Type B pancreatic cell (in vitro differentiated cells): ENCODE data around the gene REEP6. TPM values are rescaled to one million over a fixed set of nuclear protein-coding genes. Genes with fewer than 3 reads are reported as not detected.
A peak's percentile ranks its signal among the peaks of the same experiment; 100 is the strongest.

Experiments used
- DNase-seq: peaks from one replicate; pipeline ENCODE4 v3.0.0; 2021; ENCODE audit warnings: mixed read lengths; ENCODE audit not compliant: unreplicated experiment; ENCODE audit errors: extremely low spot score
- H3K27ac Mint-ChIP-seq: 2 replicates; pipeline ENCODE4 v1.8.0; 2021; ENCODE audit warnings: mild to moderate bottlenecking, mixed read lengths
- H3K27me3 Mint-ChIP-seq: 2 replicates; pipeline ENCODE4 v1.8.0; 2021; ENCODE audit warnings: mixed read lengths
- H3K36me3 Mint-ChIP-seq: 2 replicates; pipeline ENCODE4 v1.8.0; 2021; ENCODE audit warnings: mixed read lengths
- H3K4me1 Mint-ChIP-seq: one replicate; pipeline ENCODE4 v1.8.0; 2021; ENCODE audit warnings: mixed read lengths; ENCODE audit not compliant: unreplicated experiment
- H3K4me3 Mint-ChIP-seq: 2 replicates; pipeline ENCODE4 v1.8.0; 2021; ENCODE audit warnings: mild to moderate bottlenecking, mixed read lengths
- H3K9me3 Mint-ChIP-seq: 2 replicates; pipeline ENCODE4 v1.8.0; 2021; ENCODE audit warnings: mixed read lengths
- total RNA-seq: library from RNA; stranded (reverse); gene quantifications from 2 replicates; pipeline ENCODE4 v1.2.1, GENCODE V29; 2021; ENCODE audit warnings: low replicate concordance
- TF ChIP-seq, protein P1 (sequence below): fragments of 200-600 bp; sonication (generic); conservative IDR thresholded peaks from 2 replicates; pipeline ENCODE4 v1.5.0; 2021; ENCODE audit warnings: antibody characterized with exemption, mild to moderate bottlenecking

REEP6 gene
- total RNA-seq, 1 donor from 2014 or later = 17.3 TPM

DNA sequence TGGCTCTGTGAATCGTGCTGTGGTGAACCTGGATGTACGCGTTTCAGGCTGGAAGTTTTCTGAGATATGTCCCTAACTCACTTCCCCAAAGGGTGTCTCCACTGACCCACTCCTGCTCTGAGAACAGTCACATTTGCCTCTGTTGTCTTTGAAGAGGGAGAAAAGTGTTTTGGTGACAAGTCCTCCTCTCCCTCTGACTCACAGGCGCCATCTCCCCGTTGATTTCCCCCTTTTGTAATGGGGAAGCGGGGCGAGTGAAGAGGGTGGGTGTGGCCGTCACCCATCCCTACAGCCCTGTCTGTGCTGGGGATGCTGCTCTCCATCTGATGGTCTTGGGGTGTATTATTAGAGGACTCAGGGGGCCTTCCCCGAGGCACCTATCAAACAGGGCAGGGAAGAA is 31.5 kb upstream of the REEP6 start:
- no peaks in the 10 kb centered on the region for H3K36me3 Mint-ChIP-seq
- peaks cover 26% of the 10 kb centered on the region for H3K27me3 Mint-ChIP-seq
- TF ChIP-seq, protein P1, sequence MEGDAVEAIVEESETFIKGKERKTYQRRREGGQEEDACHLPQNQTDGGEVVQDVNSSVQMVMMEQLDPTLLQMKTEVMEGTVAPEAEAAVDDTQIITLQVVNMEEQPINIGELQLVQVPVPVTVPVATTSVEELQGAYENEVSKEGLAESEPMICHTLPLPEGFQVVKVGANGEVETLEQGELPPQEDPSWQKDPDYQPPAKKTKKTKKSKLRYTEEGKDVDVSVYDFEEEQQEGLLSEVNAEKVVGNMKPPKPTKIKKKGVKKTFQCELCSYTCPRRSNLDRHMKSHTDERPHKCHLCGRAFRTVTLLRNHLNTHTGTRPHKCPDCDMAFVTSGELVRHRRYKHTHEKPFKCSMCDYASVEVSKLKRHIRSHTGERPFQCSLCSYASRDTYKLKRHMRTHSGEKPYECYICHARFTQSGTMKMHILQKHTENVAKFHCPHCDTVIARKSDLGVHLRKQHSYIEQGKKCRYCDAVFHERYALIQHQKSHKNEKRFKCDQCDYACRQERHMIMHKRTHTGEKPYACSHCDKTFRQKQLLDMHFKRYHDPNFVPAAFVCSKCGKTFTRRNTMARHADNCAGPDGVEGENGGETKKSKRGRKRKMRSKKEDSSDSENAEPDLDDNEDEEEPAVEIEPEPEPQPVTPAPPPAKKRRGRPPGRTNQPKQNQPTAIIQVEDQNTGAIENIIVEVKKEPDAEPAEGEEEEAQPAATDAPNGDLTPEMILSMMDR = no peak
- H3K4me3 Mint-ChIP-seq = no peak overlapping the region
- no peak for DNase-seq
- no peak overlapping the region for H3K27ac Mint-ChIP-seq
- no peaks in the 10 kb centered on the region for H3K9me3 Mint-ChIP-seq
- H3K4me1 Mint-ChIP-seq = no peaks in the 10 kb centered on the region

DNA sequence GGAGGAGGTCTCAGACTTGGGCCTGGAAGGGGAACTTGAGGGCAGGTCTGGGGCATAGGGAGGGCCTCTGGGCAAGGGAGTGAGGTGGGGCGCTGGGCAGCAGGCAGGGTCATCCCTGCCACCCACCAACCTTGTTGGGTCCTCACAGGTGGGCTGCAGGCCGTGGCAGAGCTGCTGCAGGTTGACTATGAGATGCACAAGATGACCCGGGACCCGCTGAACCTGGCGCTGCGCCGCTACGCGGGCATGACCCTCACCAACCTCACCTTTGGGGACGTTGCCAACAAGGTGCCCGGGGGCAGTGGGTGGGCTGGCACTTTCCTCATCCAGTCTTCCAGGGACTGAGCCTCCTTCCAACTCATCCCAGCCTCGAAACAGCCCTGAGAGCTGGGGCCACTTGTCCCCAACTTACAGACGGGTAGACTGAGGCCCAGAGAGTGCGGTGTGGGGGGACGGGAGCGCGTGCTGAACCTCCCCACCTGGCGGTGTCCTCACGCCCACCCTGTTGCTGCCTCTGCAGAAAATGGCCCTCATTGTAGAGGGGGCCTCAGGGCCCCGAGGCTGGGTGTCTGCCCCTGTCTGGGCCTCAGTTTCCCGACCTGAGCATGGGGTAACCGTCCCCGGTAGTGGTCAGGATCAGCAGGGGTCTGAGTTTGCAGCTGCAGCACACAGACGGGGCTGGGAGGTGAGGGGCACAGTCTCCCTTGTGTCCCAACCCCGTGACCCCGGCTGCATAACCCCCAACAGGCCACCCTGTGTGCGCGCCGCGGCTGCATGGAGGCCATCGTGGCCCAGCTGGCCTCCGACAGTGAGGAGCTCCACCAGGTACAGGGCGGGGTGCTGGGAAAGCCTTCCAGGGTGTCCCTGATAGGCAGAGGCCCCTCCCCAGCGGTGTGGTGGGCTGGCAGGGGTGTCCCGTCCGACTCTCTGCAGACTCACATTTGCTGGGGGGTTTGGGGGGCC is 30.7 kb upstream of the REEP6 start:
- no peaks in the 10 kb centered on the region for H3K9me3 Mint-ChIP-seq
- TF ChIP-seq, protein P1 = no peak
- DNase-seq = no peak
- no peak overlapping the region for H3K4me3 Mint-ChIP-seq
- peaks cover 26% of the 10 kb centered on the region for H3K27me3 Mint-ChIP-seq
- H3K36me3 Mint-ChIP-seq = no peaks in the 10 kb centered on the region
- no peaks in the 10 kb centered on the region for H3K4me1 Mint-ChIP-seq
- H3K27ac Mint-ChIP-seq = no peak overlapping the region

DNA sequence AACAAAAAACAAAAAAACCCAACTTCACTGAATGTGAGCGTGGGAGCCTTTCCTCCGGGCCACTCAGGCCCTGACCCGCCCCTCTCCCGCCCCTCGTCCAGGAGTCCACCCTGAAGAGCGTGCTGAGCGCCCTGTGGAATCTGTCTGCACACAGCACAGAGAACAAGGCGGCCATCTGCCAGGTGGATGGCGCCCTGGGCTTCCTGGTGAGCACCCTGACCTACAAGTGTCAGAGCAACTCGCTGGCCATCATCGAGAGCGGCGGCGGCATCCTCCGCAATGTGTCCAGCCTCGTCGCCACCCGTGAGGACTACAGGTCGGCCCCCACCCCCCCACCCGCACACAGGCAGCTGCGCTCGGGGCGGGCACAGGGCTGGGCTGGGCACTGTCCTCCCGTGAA is 29.1 kb upstream of the REEP6 start:
- no peak overlapping the region for H3K27ac Mint-ChIP-seq
- H3K9me3 Mint-ChIP-seq = no peaks in the 10 kb centered on the region
- peaks cover 26% of the 10 kb centered on the region for H3K27me3 Mint-ChIP-seq
- no peaks in the 10 kb centered on the region for H3K36me3 Mint-ChIP-seq
- no peak for DNase-seq
- TF ChIP-seq, protein P1 = no peak
- no peak overlapping the region for H3K4me3 Mint-ChIP-seq
- no peaks in the 10 kb centered on the region for H3K4me1 Mint-ChIP-seq

DNA sequence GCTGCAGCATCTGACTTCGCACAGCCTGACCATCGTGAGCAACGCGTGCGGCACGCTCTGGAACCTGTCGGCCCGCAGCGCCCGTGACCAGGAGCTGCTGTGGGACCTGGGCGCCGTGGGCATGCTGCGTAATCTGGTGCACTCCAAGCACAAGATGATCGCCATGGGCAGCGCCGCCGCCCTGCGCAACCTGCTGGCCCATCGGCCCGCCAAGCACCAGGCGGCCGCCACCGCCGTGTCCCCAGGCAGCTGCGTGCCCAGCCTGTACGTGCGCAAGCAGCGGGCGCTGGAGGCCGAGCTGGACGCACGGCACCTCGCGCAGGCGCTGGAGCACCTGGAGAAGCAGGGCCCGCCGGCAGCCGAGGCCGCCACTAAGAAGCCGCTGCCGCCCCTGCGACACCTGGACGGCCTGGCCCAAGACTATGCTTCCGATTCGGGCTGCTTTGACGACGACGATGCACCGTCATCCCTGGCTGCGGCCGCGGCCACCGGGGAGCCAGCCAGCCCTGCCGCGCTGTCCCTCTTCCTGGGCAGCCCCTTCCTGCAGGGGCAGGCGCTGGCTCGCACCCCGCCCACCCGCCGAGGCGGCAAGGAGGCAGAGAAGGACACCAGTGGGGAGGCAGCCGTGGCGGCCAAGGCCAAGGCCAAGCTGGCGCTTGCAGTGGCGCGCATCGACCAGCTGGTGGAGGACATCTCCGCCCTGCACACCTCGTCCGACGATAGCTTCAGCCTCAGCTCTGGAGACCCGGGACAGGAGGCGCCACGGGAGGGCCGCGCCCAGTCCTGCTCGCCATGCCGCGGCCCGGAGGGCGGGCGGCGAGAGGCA is 25.6 kb upstream of the REEP6 start:
- peaks cover 16% of the 10 kb centered on the region for H3K27me3 Mint-ChIP-seq
- no peaks in the 10 kb centered on the region for H3K4me1 Mint-ChIP-seq
- H3K9me3 Mint-ChIP-seq = no peaks in the 10 kb centered on the region
- DNase-seq = no peak
- H3K4me3 Mint-ChIP-seq = no peak overlapping the region
- TF ChIP-seq, protein P1 = peak; percentile 66
- H3K27ac Mint-ChIP-seq = no peak overlapping the region
- no peaks in the 10 kb centered on the region for H3K36me3 Mint-ChIP-seq

DNA sequence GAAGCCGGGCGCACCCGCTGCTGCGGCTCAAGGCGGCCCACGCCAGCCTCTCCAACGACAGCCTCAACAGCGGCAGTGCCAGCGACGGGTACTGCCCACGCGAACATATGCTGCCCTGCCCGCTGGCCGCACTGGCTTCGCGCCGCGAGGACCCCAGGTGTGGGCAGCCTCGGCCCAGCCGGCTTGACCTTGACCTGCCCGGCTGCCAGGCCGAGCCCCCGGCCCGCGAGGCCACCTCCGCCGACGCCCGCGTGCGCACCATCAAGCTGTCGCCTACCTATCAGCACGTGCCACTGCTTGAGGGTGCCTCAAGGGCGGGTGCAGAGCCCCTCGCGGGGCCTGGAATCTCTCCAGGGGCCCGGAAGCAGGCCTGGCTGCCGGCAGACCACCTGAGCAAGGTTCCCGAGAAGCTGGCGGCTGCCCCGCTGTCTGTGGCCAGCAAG is 24.9 kb upstream of the REEP6 start:
- Mint-ChIP-seq H3K36me3 (no peaks in the 10 kb centered on the region), H3K27me3 (peaks cover 17% of the 10 kb centered on the region), H3K4me3 (no peak overlapping the region), H3K27ac (no peak overlapping the region), H3K4me1 (no peaks in the 10 kb centered on the region), H3K9me3 (no peaks in the 10 kb centered on the region)
- TF ChIP-seq, protein P1 = peak; percentile 10
- DNase-seq = no peak
